ENCODE measurements around the gene ADAMTS8. TPM values are rescaled to one million over a fixed set of nuclear protein-coding genes. Genes with fewer than 3 reads are reported as not detected.

The ADAMTS8 gene
- total RNA-seq, 1 donor from 2014 or later: not detected

Other genes with a start within 250 kb of the ADAMTS8 start
- 29.3 and 94.3 TPM in 2 replicates for gene ZBTB44, start 113.7 kb downstream of the ADAMTS8 start, total RNA-seq
- gene ADAMTS15, start 20.0 kb upstream of the ADAMTS8 start, total RNA-seq: 0.35 and 2.0 TPM in 2 replicates

All from renal cortical epithelial cell (primary cell).